OCI-LY3 (cell line): ENCODE measurements around the gene GRIN1.

Source experiments
- EZH2phosphoT487 ChIP-seq: fragments of 200-600 bp; shearing (Covaris generic); IDR thresholded peaks from 2 replicates; pipeline ENCODE4 v1.6.1; 2018; ENCODE audit warnings: antibody characterized with exemption, mixed run types, low read depth
- TF ChIP-seq, protein P1 (sequence below): fragments of 200-600, 300-600 bp; sonication (generic); IDR thresholded peaks from 2 replicates; pipeline ENCODE4 v1.5.1; 2014; ENCODE audit warnings: antibody characterized with exemption, low read length, low read depth

DNA sequence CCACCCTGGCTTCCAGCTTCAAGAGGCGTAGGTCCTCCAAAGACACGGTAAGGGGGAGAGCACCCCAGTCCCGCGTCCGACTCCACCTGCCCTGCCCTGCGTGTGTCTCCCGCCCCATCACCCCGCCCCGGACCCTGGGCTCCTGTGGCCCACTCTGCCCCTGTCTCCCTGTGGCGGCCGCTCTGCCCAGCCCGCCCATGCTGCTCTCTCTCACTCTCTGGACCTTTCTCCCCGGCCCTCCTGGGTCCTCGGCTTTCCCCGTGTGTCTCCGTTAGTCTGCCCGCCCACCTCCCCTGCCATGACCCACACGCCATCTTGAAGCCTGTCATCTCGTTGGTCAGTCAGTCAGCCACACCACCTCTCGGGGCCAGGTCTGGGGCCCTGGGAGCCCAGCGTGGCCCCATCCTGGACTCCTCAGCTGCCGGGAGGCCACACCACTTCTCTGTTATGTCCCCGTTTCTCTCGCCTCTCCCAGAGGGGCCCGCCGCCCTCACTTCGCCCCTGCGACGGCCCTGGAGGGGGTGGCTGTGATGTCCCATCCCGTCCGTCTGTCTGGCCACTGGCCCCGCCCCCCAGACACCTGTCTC lies 26.4 kb downstream of the GRIN1 start:
- TF ChIP-seq EZH2phosphoT487 = no peak
- TF ChIP-seq, protein P1, sequence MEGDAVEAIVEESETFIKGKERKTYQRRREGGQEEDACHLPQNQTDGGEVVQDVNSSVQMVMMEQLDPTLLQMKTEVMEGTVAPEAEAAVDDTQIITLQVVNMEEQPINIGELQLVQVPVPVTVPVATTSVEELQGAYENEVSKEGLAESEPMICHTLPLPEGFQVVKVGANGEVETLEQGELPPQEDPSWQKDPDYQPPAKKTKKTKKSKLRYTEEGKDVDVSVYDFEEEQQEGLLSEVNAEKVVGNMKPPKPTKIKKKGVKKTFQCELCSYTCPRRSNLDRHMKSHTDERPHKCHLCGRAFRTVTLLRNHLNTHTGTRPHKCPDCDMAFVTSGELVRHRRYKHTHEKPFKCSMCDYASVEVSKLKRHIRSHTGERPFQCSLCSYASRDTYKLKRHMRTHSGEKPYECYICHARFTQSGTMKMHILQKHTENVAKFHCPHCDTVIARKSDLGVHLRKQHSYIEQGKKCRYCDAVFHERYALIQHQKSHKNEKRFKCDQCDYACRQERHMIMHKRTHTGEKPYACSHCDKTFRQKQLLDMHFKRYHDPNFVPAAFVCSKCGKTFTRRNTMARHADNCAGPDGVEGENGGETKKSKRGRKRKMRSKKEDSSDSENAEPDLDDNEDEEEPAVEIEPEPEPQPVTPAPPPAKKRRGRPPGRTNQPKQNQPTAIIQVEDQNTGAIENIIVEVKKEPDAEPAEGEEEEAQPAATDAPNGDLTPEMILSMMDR = no peak
